Rectal smooth muscle tissue (tissue), 1 donor: ENCODE results near the gene CYBRD1.

Source experiments
- H3K27ac ChIP-seq: one replicate; pipeline ENCODE4 v1.7.0; 2013; ENCODE audit warnings: low read depth, low read length, inconsistent platforms
- H3K27me3 ChIP-seq: one replicate; pipeline ENCODE4 v1.7.0; 2013; ENCODE audit warnings: low read length; ENCODE audit not compliant: control insufficient read depth, insufficient read depth
- H3K36me3 ChIP-seq: one replicate; pipeline ENCODE4 v1.7.0; 2013; ENCODE audit warnings: low read length; ENCODE audit not compliant: control insufficient read depth, insufficient read depth
- H3K4me1 ChIP-seq: one replicate; pipeline ENCODE4 v1.7.0; 2013; ENCODE audit warnings: low read length; ENCODE audit not compliant: control insufficient read depth, insufficient read depth
- H3K4me3 ChIP-seq: one replicate; pipeline ENCODE4 v1.7.0; 2013; ENCODE audit warnings: low read length
- H3K9ac ChIP-seq: one replicate; pipeline ENCODE4 v1.7.0; 2013; ENCODE audit warnings: low read length

The CYBRD1 gene

GRCh38 chr2:171566753-171567152, 44.5 kb downstream of the CYBRD1 start:
- Histone ChIP-seq H3K27me3 (no peaks in the 10 kb centered on the region), H3K4me3 (no peak overlapping the region), H3K9ac (no peak overlapping the region), H3K36me3 (no peaks in the 10 kb centered on the region), H3K4me1 (no peaks in the 10 kb centered on the region), H3K27ac (no peak overlapping the region)

DNA sequence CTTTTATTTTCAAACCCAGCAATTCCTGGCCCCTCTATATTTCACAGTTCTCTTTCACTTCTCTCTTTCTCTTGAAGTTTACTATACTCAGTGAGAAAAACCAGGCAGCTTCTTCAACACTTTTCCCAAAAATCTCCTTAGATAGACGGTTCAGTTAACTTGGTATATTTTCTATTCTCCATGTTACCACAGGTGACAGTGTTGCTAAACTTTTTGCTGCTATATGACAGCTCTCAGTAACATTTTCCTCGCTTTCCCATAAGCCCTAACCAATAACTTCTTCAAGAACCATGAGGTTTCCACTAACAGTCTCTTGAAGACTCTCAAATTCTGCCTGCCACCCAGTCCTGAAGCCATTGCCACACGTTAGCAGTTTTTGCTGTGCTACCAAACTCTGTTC, 45.8 kb downstream of the CYBRD1 start:
- no peak overlapping the region for H3K4me3 ChIP-seq
- H3K27ac ChIP-seq = no peak overlapping the region
- no peaks in the 10 kb centered on the region for H3K4me1 ChIP-seq
- no peaks in the 10 kb centered on the region for H3K27me3 ChIP-seq
- no peak overlapping the region for H3K9ac ChIP-seq
- H3K36me3 ChIP-seq = no peaks in the 10 kb centered on the region

DNA sequence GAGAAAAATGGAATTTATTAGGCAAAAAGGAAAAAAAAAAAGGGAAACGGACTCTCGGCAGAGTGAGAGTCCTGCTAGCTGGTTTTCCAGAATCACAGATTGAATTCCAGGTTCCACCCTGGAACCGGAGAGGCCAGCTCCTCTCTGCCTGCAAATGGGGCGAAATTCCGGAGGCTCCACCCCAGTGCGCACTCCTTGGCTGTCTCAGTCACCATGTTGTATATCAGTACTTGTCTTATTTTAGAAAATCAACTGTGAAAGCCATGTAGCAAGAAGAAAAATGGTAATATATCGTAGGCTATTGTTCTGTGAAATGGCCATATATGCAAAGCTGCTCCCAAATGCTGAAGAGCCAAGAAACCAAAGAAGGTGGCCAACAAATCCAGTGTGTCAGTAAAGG, 49.4 kb downstream of the CYBRD1 start:
- H3K4me3 ChIP-seq = no peak overlapping the region
- no peaks in the 10 kb centered on the region for H3K4me1 ChIP-seq
- H3K9ac ChIP-seq = no peak overlapping the region

DNA sequence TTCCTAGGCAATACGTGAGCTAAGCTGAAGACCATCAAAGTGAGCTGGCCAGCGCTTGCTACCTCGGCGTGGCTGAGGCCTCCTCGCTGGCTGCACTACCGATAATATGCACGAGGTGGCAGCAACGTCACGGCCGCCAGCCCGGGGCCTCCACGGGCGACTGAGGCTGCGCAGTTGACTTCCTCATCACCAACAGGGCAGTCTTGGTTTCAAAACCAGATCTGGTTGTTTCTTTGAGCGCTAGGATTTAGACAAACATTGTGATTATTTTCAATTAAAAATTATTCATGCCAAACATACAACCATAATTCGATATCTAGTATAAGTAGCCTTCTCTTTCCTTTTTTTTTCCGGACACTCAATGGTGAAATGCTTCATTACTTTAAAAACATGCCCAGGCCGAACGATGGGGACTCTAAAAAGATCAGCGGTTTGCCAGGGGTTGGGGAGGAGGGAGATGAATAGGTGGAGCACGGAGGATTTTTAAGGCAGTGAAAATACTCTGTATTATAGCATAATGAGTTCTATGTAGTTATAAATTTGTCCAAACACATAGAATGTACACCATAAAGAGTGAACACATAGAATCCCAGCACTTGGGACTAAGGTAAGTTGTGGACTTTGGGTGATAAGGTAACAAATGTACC, 52.0 kb downstream of the CYBRD1 start:
- no peak overlapping the region for H3K4me3 ChIP-seq
- no peaks in the 10 kb centered on the region for H3K27me3 ChIP-seq
- no peaks in the 10 kb centered on the region for H3K36me3 ChIP-seq
- H3K27ac ChIP-seq = no peak overlapping the region
- no peaks in the 10 kb centered on the region for H3K4me1 ChIP-seq
- no peak overlapping the region for H3K9ac ChIP-seq

More for the DNA sequence above, 49.4 kb downstream of the CYBRD1 start:
- Histone ChIP-seq H3K36me3 (no peaks in the 10 kb centered on the region), H3K27ac (no peak overlapping the region), H3K27me3 (no peaks in the 10 kb centered on the region)

DNA sequence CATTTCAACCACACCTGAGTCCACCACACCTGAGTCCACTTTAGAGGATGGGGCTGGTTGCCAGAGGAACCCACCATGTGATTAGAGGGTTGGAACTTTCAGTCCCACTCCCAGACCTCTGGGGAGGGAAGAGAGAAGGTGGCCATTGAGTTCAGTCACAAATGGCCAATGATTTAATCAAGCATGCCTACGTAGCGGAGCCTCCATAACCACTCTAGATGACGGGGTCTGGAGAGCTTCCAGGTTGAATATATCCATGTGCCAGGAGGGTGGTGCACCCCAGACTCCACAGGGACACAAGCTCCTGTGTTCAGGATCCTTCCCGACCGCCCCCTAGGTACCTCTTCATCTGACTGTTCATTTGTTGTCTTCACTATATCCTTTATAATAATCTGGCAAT, 53.3 kb downstream of the CYBRD1 start:
- Histone ChIP-seq H3K9ac (no peak overlapping the region), H3K27ac (no peak overlapping the region), H3K27me3 (no peaks in the 10 kb centered on the region), H3K4me1 (no peaks in the 10 kb centered on the region), H3K36me3 (no peaks in the 10 kb centered on the region), H3K4me3 (no peak overlapping the region)

- Histone ChIP-seq H3K9ac (no peak overlapping the region), H3K36me3 (no peaks in the 10 kb centered on the region), H3K4me1 (no peaks in the 10 kb centered on the region)
Observed at GRCh38 chr2:171578127-171578803, 56.0 kb downstream of the CYBRD1 start.

GRCh38 chr2:171579481-171579880, 57.2 kb downstream of the CYBRD1 start:
- Histone ChIP-seq H3K27ac (no peak overlapping the region), H3K9ac (no peak overlapping the region), H3K4me1 (no peaks in the 10 kb centered on the region), H3K36me3 (no peaks in the 10 kb centered on the region), H3K27me3 (no peaks in the 10 kb centered on the region), H3K4me3 (no peak overlapping the region)

More at GRCh38 chr2:171578127-171578803, 56.0 kb downstream of the CYBRD1 start:
- Histone ChIP-seq H3K27me3 (no peaks in the 10 kb centered on the region), H3K4me3 (no peak overlapping the region), H3K27ac (no peak overlapping the region)

DNA sequence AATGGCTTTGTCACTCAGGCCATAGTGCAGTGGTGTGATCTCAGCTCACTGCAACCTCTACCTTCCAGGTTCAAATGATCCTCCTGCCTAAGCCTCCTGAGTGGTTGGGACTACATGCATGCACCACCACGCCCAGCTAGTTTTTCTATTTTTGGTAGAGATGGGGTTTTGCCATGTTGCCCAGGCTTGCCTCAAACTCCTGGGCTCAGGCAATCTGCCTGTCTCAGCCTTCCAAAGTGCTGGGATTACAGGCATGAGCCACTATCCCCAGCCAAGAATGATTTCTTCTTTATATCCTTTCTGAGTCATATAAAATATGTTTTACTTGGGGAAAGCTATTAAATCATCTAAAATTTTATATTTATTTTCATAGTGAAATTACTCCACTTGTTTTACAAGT, 61.3 kb downstream of the CYBRD1 start:
- Histone ChIP-seq H3K4me1 (no peaks in the 10 kb centered on the region), H3K27me3 (no peaks in the 10 kb centered on the region), H3K9ac (no peak overlapping the region), H3K4me3 (no peak overlapping the region), H3K27ac (no peak overlapping the region), H3K36me3 (no peaks in the 10 kb centered on the region)

GRCh38 chr2:171584001-171584400, 61.7 kb downstream of the CYBRD1 start:
- Histone ChIP-seq H3K4me3 (no peak overlapping the region), H3K9ac (no peak overlapping the region), H3K36me3 (no peaks in the 10 kb centered on the region), H3K27ac (no peak overlapping the region), H3K4me1 (no peaks in the 10 kb centered on the region), H3K27me3 (no peaks in the 10 kb centered on the region)

- Histone ChIP-seq H3K4me3 (no peak overlapping the region), H3K9ac (no peak overlapping the region), H3K4me1 (no peaks in the 10 kb centered on the region), H3K36me3 (no peaks in the 10 kb centered on the region), H3K27ac (no peak overlapping the region), H3K27me3 (no peaks in the 10 kb centered on the region)
Observed at GRCh38 chr2:171587132-171587531, 64.9 kb downstream of the CYBRD1 start.

DNA sequence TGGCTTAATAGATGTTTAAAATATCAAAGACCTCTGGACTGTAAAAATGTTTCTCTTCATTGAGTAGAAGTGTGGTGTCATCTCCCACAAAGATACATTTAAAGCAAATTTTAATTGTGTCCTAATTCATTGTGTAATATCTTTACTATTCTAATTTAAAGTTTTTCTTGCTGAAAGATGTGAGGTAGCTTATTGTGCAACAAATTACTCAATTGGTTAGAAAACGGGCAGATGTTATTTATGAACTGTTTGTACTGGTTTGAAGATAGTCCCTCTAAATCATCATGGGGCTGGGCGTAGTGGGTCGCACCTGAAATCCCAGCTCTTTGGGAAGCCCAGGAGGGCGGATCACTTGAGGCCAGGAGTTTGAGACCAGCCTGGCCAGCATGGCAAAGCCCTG, 65.3 kb downstream of the CYBRD1 start:
- Histone ChIP-seq H3K9ac (no peak overlapping the region), H3K4me1 (no peaks in the 10 kb centered on the region), H3K36me3 (no peaks in the 10 kb centered on the region), H3K27ac (no peak overlapping the region), H3K4me3 (no peak overlapping the region), H3K27me3 (no peaks in the 10 kb centered on the region)

DNA sequence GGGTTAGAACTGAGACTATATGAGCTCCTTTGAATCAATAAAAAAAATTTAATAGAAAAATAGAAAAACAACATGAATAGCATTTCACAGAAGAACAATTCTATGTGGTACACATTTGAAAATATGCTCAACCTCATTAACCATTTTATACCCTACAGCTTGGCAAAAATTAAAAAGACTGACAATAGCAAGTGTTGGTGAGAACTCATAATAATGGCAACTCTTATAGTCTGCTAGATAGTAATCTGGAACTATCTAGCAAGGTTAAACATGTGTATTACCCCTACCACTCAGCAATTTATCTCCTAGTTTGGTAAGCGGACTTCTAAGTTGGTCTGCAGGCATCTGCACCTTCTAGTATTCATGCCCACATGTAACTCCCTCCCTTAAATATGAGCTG, 67.8 kb downstream of the CYBRD1 start:
- Histone ChIP-seq H3K27ac (no peak overlapping the region), H3K36me3 (no peaks in the 10 kb centered on the region), H3K9ac (no peak overlapping the region), H3K4me1 (no peaks in the 10 kb centered on the region), H3K27me3 (no peaks in the 10 kb centered on the region), H3K4me3 (no peak overlapping the region)

DNA sequence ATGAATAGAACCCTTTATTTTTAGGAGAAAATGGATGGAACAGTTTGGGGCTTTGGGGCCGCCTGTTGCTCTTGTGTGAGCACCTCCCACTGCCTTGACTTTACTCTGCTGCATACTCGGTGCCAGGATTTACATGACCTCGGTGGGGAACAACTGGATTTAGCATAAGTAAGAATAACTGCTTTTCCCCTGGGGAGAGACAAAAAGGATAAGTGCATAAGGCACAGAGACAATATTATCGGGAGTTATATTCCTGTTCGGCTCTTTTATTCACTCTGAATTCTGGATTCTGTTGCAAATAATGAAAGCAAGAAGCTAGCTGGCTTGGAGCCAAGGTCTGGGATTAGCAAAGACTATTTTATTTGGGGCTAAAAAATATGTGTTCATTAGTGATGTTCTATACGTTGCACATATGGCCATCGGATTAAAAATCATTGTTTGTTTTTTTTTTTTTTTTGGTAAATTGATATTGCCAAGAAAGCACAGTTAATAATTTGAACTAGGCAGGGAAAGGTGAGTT, 69.8 kb downstream of the CYBRD1 start:
- Histone ChIP-seq H3K27ac (no peak overlapping the region), H3K4me1 (no peaks in the 10 kb centered on the region), H3K4me3 (no peak overlapping the region), H3K36me3 (no peaks in the 10 kb centered on the region), H3K27me3 (no peaks in the 10 kb centered on the region), H3K9ac (no peak overlapping the region)
